Heart left ventricle (tissue), 16 donors: ENCODE results near the gene CACNA1C. TPM values are rescaled to one million over a fixed set of nuclear protein-coding genes. Genes with fewer than 3 reads are reported as not detected.
A peak's percentile ranks its signal among the peaks of the same experiment; 100 is the strongest.

Source experiments
- ATAC-seq, 4 donors: fragments of 200-7000 bp; cut with Tn5 transposase; one replicate each; pipeline ENCODE4 v1.9.1; 2020 to 2022; ENCODE audit warnings: moderate library complexity in 4 of 4, mild to moderate bottlenecking in 3 of 4, moderate number of reproducible peaks in 1 of 4
- DNase-seq, 5 donors: peaks; one replicate each; pipeline ENCODE4 v3.0.0-alpha.2; 2020
- H3K27ac ChIP-seq, 12 donors: fragments of 200-600 bp; sonication (generic) in 4 of 12; one replicate each; pipeline versions ENCODE4 v1.5.0 to v1.8.0; 2016 to 2022; ENCODE audit warnings: mild to moderate bottlenecking in 2 of 12
- H3K27me3 ChIP-seq, 9 donors: fragments of 200-600 bp; sonication (generic) in 2 of 9; one replicate each; pipeline versions ENCODE4 v1.5.1 to v1.8.0; 2016 to 2022; ENCODE audit warnings: mild to moderate bottlenecking in 3 of 9
- H3K36me3 ChIP-seq, 9 donors: fragments of 200-600 bp; sonication (generic) in 2 of 9; one replicate each; pipeline versions ENCODE4 v1.5.0 to v1.8.0; 2018 to 2022; ENCODE audit warnings: mild to moderate bottlenecking in 2 of 9
- H3K4me1 ChIP-seq, 12 donors: fragments of 200-600 bp; sonication (generic) in 4 of 12; one replicate each; pipeline versions ENCODE4 v1.5.0 to v1.8.0; 2016 to 2022; ENCODE audit warnings: mild to moderate bottlenecking in 3 of 12
- H3K4me3 ChIP-seq, 12 donors: fragments of 200-600 bp; sonication (generic) in 4 of 12; one replicate each; pipeline versions ENCODE4 v1.5.0 to v1.8.0; 2017 to 2022; ENCODE audit warnings: mild to moderate bottlenecking in 9 of 12, moderate library complexity in 4 of 12
- H3K9me3 ChIP-seq, 12 donors: fragments of 200-600 bp; sonication (generic) in 4 of 12; one replicate each; pipeline versions ENCODE4 v1.5.0 to v1.8.0; 2016 to 2022; ENCODE audit warnings: mild to moderate bottlenecking in 1 of 12
- POLR2A ChIP-seq, 2 donors: fragments of 450-650 bp; IDR thresholded peaks; one replicate each; pipeline ENCODE4 v1.6.1; 2017; ENCODE audit warnings: antibody characterized with exemption in 2 of 2, mild to moderate bottlenecking in 2 of 2, moderate library complexity in 2 of 2
- WGBS, 4 donors: extraction: QIAGEN DNeasy Blood & Tissue Kit in 2 of 4; methylation state at CpG; one replicate each; pipeline versions ENCODE4 v1.1.5 to v1.1.7; 2013 to 2018; 5-methylcytosine and 5-hydroxymethylcytosine counted together
- intact Hi-C, 10 donors: fragments of 100-400 bp; cut with DNase I; formaldehyde crosslinking; loops; one replicate each; pipeline versions ENCODE4 v1.11.1 to v1.14.2; 2022
- polyA plus RNA-seq, 2 donors: library from polyadenylated mRNA; stranded (reverse); fragments of 200-250 nt; gene quantifications; one replicate each; pipeline ENCODE4 v1.2.3, GENCODE V29; 2013
- total RNA-seq, 9 donors: library from RNA; depleted of rRNA in 2 of 9; stranded (reverse); fragments of >200 nt in 2 of 9; fragmentation: NEBNext Ultra II Directional in 3 of 9; extraction: Animal tissue kit (Norgen Biotek cat#: 25700) in 3 of 9; gene quantifications; one replicate each; pipeline versions ENCODE4 v1.1.0 to v1.2.4, GENCODE V29; 2016 to 2023
- TF ChIP-seq, protein P1 (sequence below), 12 donors: fragments of 200-600 bp; sonication (generic) in 4 of 12; IDR thresholded peaks; one replicate each; pipeline versions ENCODE4 v1.5.0 to v1.8.0; 2018 to 2022; ENCODE audit warnings: antibody characterized with exemption in 12 of 12, mild to moderate bottlenecking in 5 of 12
- donor health status: ischemic (EF 13 %, LVEDD 7.1; RV severe dilation, severe dysfunction).
- donor health status: healthy with polysubstance abuse.
- donor health status: DM: no; HTN: yes; CAD: no.
- donor health status: DM: no; HTN: no; CAD: no.
- donor health status: ischemic (EF 25% LVEDD 6.9; RV normal size, moderate dysfunction).
- donor health status: ischemic (EF 25% LVEDD 5.7; RV mildly dilated, moderate dysfunction).
- donor health status: healthy.
- donor health status: DM: yes; HTN: yes; CAD: no.
- donor health status: ischemic (EF 35%, LVEDD 5.7; RV mildly dilated, moderate dysfunction).
- donor health status: nonischemic (EF 11% LVEDD 7.7; RV severe dilation, severe dysfunction).
- donor health status: DM: yes; HTN: yes; CAD: no.
- donor health status: PGD.
- donor health status: ischemic (EF 29% LVEDD 5.4; RV normal size, mild dysfunction).
- donor health status: nonischemic (EF 23%, LVEDD 6.1; RV moderate dilation, normal function).

The CACNA1C gene
- total and polyA plus RNA-seq, 11 donors = 41.9 to 196 (median 164) TPM

DNA sequence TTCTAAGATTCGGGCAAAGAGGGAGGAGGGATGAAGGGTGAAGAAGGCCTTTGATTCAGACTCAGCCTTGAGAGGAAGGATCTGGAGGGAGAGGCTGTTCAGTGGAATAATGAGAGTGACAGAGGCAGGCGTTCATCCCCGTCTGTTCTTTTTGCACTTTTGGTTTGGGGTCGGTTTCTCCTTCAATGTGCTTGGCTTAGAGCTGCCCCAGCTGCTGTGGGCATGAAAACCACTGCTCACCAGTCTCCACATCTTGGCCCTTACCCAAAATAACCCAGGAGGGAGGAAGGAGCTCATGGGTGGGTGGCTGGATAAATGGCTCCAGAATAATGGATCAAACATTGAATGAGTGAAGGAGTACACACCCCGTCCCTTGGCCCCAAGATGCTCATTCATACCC, 480.2 kb downstream of the CACNA1C start:
- intact Hi-C loops = no loop called here
- no peak for TF ChIP-seq POLR2A (IDR thresholded peaks at IDR 0.05)
- TF ChIP-seq, protein P1, sequence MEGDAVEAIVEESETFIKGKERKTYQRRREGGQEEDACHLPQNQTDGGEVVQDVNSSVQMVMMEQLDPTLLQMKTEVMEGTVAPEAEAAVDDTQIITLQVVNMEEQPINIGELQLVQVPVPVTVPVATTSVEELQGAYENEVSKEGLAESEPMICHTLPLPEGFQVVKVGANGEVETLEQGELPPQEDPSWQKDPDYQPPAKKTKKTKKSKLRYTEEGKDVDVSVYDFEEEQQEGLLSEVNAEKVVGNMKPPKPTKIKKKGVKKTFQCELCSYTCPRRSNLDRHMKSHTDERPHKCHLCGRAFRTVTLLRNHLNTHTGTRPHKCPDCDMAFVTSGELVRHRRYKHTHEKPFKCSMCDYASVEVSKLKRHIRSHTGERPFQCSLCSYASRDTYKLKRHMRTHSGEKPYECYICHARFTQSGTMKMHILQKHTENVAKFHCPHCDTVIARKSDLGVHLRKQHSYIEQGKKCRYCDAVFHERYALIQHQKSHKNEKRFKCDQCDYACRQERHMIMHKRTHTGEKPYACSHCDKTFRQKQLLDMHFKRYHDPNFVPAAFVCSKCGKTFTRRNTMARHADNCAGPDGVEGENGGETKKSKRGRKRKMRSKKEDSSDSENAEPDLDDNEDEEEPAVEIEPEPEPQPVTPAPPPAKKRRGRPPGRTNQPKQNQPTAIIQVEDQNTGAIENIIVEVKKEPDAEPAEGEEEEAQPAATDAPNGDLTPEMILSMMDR (IDR thresholded peaks at IDR 0.05) = no peak
- H3K27ac ChIP-seq = no peak overlapping the region
- no peaks in the 10 kb centered on the region for H3K27me3 ChIP-seq
- H3K4me1 ChIP-seq = peaks cover 0 to 34% (median 11%) of the 10 kb centered on the region in 12 donors
- no peak overlapping the region for H3K4me3 ChIP-seq
- H3K36me3 ChIP-seq = peaks cover 0 to 70% (median 14%) of the 10 kb centered on the region in 9 donors
- no peaks in the 10 kb centered on the region for H3K9me3 ChIP-seq
- DNase-seq (no peak), ATAC-seq (no peak)
- WGBS, 4 donors = 81 to 91% (median 86%) methylated on average over 5 of the region's 5 CpGs

DNA sequence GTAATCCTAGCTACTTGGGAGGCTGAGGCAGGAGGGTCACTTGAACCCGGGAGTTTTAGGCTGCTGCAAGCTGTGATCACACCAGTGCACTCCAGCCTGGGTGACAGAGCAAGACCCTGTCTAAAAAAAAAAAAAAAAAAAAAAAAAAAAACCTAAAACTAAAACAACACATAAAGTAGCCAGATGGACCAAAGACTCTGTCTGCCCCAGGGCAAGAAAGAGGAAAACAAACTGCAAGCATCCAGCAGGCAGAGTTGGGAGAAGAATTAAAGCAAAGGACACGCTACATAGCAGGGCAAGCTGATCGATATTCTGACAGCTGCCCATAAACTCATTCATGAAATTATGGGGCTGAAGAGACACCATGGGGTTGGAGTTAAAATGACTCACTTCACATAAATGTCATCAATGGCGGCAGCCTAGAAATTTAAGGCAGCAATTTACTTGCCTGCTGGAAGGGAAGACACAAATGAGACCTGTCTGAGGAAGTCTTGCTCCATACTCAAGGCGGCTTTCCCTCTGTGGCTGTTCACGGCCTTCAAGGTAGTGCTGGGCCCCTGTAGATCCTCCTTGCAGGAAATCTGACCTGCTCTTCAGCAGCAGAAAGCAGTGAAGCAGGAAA, 482.9 kb downstream of the CACNA1C start:
- Histone ChIP-seq H3K4me1 (peaks cover 0 to 26% (median 11%) of the 10 kb centered on the region in 12 donors), H3K4me3 (no peak overlapping the region), H3K36me3 (peaks cover 0 to 59% (median 11%) of the 10 kb centered on the region in 9 donors), H3K27ac (no peak overlapping the region), H3K9me3 (no peaks in the 10 kb centered on the region), H3K27me3 (no peaks in the 10 kb centered on the region)
- DNase-seq = no peak
- no peak for ATAC-seq
- 90 to 98% (median 95%) methylated on average over 6 of the region's 6 CpGs for WGBS, 4 donors
- intact Hi-C loops = no loop called here
- TF ChIP-seq, protein P1 (IDR thresholded peaks at IDR 0.05) = no peak

DNA sequence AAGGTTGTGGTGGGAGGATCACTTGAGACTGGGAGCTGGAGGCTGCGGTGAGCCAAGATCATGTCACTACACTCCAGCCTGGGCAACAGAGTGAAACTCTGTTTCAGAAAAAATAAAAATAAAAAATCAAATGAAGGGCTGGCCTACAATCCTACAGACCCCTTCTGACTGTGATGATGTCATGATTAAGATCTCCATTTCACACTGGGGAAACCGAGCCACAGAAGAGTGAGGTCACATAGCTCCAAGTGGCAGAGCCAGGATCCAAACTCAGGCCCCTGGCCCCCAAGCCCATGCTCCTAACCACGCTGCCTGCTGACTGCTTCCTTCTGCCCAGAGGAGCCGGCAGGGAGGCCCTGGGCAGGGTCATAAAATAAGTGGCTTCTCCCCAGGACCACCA, 483.9 kb downstream of the CACNA1C start:
- H3K36me3 ChIP-seq = peaks cover 0 to 61% (median 6%) of the 10 kb centered on the region in 9 donors
- no peak for ATAC-seq

DNA sequence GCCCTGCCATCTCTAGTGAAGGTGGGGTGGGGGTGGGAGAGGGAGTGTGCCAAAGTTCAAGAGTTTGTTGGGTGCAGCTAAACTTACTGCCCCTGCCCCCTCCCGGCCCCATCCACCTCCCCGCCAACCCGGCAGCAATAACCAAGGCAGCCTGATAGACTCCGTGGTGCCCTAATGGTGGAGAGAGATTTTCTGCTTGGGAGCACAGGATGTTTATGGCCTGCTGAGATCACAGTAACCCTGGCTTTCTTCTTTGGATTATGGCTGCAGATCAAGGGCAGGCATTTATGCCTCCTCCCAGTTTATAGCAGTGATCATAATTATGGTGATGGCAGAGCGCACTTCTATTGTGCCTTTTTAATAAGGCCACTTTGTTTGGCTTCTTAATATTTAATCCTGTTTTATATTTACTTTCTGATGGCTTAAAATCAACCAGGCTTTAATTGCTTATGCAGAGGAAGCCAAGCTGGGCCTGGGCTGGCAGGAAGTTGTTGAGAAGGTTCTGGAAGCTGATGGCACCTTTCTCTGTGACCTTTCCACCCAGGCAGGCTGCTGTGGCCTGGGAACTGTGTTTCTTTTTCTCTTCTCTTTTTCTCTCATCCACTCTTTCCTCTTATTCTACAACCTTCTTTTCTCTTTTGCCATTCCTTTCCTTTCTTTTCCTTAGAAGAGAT, 485.2 kb downstream of the CACNA1C start:
- WGBS, 4 donors = 80 to 92% (median 88%) methylated on average over 4 to 5 of the region's 5 CpGs
- intact Hi-C loops = no loop called here
- Histone ChIP-seq H3K36me3 (peaks cover 0 to 51% (median 0%) of the 10 kb centered on the region in 9 donors), H3K4me1 (peaks cover 0 to 21% (median 13%) of the 10 kb centered on the region in 12 donors), H3K9me3 (no peaks in the 10 kb centered on the region), H3K4me3 (no peak overlapping the region), H3K27ac (peak overlapping the region in 7 of 12 donors; percentile 2 to 55 (median 25)), H3K27me3 (no peaks in the 10 kb centered on the region)
- no peak for DNase-seq
- TF ChIP-seq, protein P1 (IDR thresholded peaks at IDR 0.05) = no peak
- TF ChIP-seq POLR2A (IDR thresholded peaks at IDR 0.05) = no peak
- no peak for ATAC-seq

More for the DNA sequence above, 483.9 kb downstream of the CACNA1C start:
- Histone ChIP-seq H3K27me3 (no peaks in the 10 kb centered on the region), H3K9me3 (no peaks in the 10 kb centered on the region), H3K4me1 (peaks cover 0 to 22% (median 11%) of the 10 kb centered on the region in 12 donors), H3K4me3 (no peak overlapping the region), H3K27ac (no peak overlapping the region)
- TF ChIP-seq, protein P1 (IDR thresholded peaks at IDR 0.05) = no peak
- no peak for TF ChIP-seq POLR2A (IDR thresholded peaks at IDR 0.05)
- intact Hi-C loops = no loop called here
- WGBS, 4 donors = 96 to 97% (median 96%) methylated on average over 4 of the region's 4 CpGs
- DNase-seq = no peak
